HG02571 (cell line): ENCODE data around the gene ZDHHC14.
"Not testable (repeated sequence)": the region's sequence is repeated elsewhere in the genome, so short reads cannot be mapped to it uniquely, and the experiment has no call there.

Experiments used
- ATAC-seq: cut with Tn5 transposase; IDR thresholded peaks from one replicate; pipeline ENCODE4 v1.9.1; 2021; ENCODE audit warnings: mild to moderate bottlenecking, moderate library complexity; ENCODE audit not compliant: unreplicated experiment

ZDHHC14 gene

DNA sequence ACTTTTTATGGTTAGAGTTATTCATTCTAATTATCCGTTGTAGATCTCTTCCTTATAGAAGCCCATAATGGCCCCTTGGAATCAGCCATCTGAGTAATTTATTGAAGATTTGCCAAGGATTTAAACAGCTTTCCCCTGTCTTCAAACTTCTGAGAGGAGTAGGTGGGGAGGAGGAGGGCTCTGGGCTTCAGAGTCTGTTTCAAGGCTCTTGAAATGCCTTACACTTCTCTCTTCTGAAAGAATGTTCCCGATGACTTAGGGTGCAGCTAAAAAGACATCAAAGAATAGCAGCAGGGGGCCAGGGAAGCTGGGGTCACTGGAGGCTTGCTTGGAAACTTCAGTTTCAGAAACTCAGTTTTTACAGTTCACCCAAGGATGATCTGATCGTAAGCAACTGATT, 165.3 kb downstream of the ZDHHC14 start:
- no peak for ATAC-seq

DNA sequence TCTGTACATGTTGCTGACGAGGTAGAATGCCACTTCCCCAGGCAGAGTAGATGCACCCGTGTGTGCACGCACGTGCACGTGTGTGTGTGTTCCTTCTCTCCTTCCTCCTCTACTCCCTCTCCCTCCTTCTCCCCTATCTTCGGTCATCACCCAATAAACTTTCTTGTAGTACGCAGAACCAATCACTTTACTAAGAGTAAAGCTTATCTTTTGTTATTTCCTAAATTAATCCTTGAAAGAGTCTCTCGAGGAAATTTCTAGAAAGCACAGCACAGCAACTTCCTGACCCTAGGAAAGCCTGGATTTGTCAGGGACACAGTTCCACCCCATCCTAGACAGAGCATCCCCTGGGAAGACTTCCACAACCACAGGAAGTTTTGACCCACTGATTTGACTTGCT, 166.1 kb downstream of the ZDHHC14 start:
- no peak for ATAC-seq

DNA sequence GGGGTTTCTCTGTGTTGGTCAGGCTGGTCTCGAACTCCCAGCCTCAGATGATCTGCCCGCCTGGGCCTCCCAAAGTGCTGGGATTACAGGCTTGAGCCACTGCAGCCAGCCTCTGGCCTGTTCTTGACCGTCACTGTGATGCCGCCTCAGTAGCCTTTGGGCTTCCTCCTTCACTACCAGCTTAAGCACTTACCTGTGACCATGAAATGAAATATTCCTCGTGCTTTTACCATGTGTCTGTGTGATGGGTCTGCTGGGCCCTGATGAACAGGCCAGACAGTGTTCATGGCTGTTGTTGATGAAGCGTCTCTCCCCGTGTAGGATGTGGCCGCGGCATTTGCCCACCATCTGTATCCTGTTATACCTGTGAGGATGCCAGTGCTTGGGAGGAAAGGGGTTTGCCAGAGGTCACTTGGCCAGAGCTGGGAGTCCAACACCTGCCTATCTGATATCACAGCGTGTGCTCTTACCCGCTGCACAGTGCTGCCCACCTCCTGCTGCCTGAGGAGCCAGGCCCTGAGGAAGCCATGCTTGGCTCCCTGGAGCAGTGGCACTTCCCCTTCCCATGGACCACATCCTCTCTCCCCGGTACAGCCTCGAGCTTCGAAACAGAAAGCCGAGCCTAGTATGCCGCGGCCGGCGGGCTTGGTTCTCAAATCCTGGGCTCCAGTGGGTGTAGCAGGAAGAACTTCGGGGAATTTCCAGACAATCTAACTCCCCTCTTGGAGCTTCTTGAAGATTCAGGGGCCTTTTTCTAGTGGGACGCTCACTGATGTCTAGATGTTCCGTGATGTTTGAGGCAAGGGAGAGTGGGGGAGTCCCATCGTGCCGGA, 167.9 kb downstream of the ZDHHC14 start:
- ATAC-seq, result no peak

DNA sequence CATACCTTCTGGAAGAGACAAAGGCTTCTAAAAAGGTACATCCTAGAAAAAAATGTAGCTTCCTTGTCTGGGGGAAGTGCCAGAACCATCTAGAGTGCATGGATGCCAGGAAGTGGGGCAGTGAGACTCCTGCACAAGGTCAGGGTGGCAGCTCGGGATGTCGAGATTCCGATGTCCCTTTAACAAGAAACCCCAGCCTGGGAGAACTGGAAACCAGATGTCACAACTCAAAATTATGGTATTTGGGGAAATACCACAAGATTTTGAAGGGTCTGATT, 168.4 kb downstream of the ZDHHC14 start:
- no peak for ATAC-seq

DNA sequence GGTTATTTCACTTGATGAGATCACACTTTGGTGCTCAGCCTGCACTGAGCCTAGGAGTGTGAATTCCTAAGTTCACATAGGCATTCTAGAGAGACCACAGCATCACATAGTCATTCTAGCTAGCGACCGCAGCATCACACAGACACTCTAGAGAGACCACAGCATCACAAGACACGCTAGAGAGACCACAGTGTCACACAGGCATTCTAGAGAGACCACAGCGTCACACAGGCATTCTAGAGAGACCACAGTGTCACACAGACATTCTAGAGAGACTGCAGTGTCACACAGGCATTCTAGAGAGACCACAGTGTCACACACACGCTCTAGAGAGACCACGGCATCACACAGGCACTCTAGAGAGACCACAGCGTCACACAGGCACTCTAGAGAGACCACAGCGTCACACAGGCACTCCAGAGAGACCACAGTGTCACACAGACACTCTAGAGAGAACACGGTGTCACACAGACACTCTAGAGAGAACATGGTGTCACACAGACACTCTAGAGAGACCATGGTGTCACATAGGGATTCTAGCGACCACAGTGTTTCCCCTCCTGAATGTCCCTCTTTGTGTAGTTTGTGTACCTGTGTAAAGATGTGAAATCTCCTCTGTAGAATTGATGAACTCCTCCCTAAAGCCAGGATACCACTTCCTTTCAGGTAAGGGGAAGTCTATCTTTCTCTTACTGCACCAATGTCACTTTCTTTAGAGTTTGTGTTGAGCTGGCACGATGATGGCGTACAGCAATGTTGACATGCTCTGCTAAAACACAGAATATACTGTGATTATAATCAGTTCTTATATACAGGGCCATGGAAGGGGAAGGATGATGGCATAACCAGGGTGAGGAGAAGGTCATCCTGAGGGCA, 169.4 kb downstream of the ZDHHC14 start:
- no peak for ATAC-seq

DNA sequence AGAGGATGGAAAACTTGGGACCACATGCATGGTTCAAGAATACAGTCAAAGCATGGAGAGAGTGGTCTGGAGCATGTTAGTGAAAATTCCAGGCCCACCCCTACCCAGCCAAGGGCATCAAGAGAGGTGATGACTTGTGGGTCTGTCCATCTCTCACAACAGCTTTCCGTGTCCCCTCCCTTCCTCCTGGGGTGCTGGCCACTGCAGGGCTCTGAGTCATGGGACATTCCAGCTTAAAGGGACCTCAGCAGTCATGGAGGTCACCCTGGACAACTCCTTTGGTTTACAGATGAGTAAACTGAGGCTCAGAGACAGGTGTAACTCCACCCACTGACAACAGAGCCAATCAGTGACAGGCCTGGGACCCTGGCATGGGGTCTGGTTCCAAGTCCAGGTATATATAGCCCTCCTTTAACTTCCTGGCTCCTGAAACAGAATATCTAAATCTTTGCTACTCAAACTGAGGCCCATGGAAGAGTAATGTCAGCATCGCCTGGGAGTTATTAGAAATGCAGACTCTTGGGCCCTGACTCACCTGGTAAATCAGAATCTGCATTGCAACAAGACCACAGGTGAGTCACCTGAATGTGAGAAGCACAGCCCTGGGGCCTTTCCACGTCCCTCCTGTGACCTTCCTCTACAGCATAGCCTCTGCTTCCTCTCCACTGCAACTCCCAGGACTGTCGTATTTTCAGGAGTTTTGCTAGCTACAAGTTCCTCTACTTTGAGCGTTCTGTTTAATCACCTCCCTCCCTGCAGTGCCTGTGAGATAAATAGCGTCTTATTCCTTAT, 170.2 kb downstream of the ZDHHC14 start:
- ATAC-seq, result no peak

DNA sequence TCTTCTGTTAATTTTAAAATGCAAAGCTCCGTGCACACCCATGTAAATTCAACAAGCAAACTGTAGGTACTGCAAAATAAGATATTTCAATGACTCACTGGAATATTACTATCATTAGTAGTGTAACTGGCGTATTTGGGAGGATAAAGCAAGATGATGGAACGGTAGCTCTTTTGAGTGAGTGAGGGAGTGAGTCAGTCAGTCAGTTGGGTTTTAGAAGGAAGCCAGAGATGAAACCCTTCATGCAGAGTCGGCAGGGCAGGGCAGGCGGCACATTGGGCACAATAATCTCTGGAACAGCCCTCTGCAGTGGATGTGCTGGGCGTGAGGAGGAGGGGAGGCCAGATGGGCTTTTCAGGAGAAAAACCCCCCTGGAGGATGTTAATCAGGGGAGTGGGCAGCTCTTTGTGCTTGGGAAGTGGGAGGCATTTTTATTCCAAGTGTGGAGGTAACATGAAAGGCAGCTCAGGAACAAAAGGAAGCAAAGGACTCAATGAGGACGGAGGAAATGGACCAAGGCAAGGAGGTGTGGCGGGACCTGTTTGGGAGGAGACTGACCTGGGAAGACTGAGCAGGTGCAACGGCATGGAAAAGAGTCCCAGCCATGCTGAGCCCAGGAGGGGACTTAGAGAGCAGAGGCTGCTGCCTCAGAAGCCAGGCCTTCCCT, 171.2 kb downstream of the ZDHHC14 start:
- no peak for ATAC-seq

DNA sequence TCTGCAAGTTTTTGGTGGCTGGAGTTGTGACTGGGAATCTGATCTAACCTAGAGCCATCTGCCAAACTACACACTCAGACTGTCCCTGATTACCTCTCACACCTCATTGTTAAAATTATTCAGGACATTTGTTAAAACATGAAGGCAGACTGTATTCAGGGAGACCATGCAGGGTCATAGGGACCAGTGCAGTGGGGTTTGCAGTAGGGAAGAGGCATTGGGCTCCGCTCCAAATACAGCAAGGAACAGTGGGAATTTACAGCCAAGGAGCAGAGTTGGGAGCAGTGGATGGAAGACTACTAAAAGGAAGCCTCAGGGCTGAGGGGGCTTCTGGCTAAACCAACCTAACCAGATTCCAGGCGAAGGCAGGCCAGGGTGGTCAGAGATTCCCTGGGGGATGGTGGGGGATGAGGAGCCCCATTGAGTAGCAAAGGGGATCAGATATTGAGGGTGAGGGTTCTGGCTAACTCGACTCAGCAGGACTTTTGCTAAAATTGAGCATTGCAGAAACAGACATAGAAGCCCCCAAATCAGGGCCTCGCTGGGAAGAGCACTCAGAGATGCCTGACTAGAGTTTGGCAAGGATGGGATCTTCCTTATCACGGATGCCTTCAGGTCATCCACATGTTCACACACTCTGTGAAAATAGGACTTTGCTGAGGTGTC, 172.0 kb downstream of the ZDHHC14 start:
- no peak for ATAC-seq

DNA sequence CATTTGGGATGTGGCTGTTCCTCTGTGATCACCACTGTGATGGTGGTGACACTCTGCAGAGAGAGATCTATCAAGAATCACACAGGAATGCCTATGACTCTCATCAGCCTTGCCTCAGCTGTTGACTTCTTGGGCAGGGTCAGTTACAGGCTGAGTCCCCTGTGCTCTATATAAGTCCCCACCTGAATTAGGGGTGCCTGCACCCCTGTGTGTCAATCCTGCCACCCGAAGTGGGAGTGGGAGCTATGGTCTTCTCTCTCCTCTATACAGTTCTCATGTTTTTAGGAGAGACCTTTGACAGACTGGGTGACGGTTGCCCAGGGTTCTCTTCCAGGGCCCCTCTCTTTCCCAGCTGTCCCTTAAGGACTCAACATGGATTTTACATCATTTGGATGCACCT, 173.8 kb downstream of the ZDHHC14 start:
- no peak for ATAC-seq

DNA sequence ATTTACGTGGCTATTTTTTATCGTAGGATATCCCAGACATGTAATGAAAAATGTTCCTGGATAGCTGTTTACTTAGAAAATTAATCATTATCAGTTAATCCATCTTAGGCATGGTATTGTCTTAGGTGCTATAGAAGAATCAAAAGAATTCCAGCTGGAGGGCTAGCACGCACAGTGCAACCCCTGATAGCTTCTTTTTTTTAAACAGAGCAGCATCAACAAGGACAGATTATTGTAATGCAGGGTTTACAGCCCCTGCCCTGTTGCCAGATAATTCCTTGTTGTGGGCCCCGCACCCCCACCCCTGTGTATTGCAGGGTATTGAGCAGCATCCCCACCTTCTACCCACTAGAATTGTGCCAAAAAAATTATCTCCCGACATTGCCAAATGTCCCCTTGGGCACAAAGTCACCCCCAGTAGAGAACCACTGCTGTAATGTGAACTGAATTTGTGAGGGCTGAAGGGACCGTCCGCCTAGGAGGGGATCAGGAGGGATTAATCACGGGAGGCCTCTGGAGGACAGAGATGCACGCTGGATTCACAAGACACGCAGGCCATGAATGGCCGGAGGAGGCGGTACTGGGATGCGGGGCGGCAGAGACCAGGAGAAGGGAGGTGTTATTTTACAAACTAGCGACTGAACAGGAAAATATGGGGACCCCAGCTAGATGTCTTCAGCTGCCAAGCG, 174.6 kb downstream of the ZDHHC14 start:
- ATAC-seq, result no peak

DNA sequence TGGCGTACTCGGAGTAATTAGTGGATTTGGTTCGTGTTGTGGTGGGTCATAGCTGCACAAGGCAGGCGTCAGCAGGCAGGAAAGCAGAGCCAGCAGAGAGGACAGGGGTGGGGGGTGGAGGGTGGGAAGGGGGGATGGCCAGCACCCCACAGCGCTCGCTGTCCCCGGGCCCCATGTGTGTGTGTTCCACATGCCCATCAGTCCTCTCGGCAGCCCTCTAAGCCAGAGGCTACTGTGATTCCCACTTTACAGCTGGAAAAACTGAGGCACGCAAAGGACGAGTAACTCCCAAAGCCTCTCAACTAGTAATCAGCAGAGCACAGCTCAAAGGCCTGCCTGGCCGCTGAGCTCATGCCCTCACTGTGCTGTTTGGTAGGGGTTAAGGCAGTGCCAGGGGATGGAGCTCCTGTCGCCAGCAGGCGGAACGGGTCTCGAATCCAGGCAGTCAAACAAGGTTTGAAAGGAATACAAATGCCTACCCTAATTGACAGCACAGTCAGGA, 175.2 kb downstream of the ZDHHC14 start:
- no peak for ATAC-seq

DNA sequence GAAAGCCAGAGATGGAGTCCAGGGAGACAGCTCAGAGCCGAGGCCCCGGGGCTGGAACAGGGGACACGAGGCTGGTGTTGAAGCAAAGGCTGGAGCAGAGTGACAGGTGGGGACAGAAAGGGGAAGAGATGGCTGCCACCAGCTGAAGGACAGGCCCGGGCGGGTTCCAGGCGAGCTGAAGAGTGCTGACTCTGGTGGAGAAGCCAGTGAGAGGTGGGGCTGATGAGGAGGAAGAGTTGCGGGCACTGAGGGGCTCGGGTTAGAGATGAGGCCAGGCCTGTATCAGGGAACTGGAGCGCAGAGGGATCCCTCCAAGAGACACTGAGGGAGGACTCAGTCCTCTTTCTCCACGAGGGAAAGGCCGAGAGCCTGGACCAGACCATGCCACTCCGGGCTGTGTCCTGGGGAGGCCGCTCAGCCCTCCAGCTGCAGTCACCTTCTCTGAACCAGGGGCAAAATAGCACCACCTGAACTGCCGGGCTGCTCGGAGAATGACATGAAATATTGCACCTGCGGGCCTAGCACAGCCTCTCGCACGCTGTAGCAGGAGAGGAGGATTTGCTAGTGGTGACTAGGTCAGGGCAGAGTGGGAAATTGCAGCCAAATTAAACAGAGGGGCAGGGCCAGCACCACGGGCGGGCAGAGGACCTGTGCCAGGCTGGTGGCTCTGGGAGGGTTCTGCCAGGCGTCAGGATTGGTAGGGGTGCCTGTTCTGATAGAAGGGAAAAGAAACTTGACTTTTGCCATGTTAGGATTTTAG, 175.9 kb downstream of the ZDHHC14 start:
- ATAC-seq, result no peak

DNA sequence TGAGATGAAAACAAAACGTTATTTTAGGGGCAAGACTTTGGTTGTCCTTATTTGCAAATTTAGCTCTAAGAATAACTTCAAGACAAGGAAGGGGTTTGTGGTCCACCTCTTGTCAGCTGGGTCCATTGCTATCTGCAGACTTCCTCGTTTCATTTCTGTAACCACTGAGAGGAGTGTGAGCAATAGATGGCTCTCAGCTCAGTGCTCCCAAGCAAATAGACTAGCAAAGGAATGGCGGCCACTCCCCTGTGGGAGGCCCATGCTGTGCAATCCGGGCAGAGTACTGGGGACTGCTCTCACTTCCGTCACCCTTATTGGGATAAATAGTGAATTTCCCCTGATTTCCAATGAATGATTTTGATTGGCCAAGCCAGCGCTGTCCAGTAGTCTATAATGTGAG, 176.6 kb downstream of the ZDHHC14 start:
- peak; percentile 47 for ATAC-seq

DNA sequence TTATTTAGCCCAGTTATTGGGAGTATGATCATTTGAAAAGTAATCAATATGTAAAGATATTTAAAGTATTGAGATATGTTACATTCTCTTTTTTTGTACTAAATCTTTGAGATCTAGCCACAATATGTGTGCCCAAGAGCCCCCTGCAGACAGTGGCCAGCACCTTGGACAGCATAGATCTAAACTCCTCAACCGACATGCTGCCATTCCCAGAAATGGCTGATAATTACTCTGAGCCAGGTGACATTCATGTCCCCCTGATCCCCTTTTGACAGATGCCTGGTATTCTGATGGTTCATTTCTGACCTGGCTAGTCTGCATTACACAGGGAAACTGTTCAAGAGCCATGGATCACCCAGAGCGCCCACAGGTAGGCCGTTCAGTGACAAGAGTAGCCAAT, 177.1 kb downstream of the ZDHHC14 start:
- no peak for ATAC-seq

DNA sequence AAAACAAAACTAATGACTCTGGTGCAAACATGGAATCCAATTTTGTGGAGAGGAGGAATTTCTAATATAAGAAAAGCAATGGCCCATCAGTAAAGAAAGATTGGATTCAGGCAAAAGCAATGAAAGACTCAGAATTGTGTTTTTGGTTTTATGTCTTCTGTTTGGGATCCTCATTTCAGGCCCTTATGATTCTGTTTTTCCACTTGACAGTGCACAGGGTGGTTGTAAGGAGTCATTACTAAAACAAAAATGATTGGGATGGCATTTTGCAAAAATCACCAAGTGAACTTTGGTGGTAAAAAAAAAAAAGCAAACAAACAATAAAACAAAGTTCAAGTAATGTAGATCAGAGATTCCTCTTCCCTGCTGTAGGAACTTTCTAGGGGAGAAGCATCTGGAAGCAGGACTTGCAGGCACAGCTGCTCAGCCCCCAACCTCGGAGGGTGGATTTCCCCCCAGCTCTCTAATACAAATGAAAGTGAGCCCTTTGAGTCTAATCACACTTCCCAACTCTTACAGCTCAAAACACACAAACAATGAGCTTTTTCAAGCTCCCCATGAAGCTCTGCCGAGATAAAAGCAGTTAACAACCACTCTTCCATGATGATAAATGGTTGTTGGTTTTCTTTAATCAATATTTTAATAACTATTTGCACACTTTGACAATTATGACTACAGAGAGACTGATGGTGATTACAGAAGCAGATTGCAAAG, 177.7 kb downstream of the ZDHHC14 start:
- ATAC-seq, result no peak

DNA sequence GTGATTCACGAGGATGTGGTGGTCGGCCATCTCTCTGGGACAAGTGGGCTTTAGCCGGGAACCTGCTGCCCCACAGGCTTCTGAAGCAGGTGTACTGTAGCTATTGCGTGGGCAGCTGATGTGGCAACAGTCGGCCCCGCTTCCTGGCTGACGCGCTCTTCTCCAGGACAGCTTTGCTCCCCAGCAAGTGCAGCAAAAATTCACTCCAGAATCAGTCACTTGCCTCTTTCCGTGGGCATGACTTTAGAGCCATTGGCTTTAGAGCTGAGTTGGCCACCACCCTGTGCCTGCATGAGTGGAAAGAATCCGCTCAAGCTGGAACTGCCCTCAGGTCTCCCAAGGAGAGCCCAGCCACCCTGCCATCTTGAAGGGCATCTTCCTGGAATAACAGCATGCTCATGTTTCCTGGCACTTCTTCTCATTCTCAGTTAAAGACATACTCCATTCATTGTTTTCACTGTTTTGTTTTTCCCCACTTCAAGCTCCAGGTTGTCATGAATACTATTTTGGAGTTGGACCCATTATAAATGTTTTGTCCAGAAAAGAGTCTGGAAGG, 178.3 kb downstream of the ZDHHC14 start:
- ATAC-seq, result no peak

DNA sequence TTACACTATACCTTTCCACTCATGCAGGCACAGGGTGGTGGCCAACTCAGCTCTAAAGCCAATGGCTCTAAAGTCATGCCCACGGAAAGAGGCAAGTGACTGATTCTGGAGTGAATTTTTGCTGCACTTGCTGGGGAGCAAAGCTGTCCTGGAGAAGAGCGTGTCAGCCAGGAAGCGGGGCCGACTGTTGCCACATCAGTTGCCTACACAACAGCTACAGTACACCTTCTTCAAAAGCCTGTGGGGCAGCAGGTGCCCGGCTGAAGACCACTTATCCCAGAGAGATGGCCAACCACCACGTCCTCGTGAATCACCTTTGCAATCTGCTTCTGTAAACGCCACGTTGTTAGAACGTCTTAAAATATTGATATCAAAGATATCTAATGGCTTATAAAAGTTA, 179.1 kb downstream of the ZDHHC14 start:
- not testable (repeated sequence) for ATAC-seq
